K562 (cell line): ENCODE results near the gene DOCK3.

ENCODE experiments used
- CTCF ChIP-seq, 3 experiments: IDR thresholded peaks in 2 of 3; conservative IDR thresholded peaks in 1 of 3; 2 replicates each; pipeline ENCODE4 v1.5.1; 2011 to 2012; ENCODE audit warnings: low read length in 3 of 3, mild to moderate bottlenecking in 3 of 3, control low read depth in 2 of 3, improper control_type of control experiment in 1 of 3, inconsistent platforms in 1 of 3, low read depth in 1 of 3, mixed read lengths in 1 of 3, moderate library complexity in 1 of 3; ENCODE audit not compliant: insufficient read depth in 2 of 3
- FOXP1 ChIP-seq: sonication (generic); formaldehyde crosslinking; IDR thresholded peaks from 2 replicates; pipeline ENCODE4 v1.8.0; 2022; ENCODE audit warnings: mild to moderate bottlenecking, missing genetic modification reagents
- KAT2B ChIP-seq: IDR thresholded peaks from one replicate; pipeline ENCODE4 v1.6.1; 2012; ENCODE audit warnings: low read depth, mild to moderate bottlenecking, control low read depth, inconsistent platforms, low read length, moderate library complexity
- NBN ChIP-seq: fragments of 450-650 bp; IDR thresholded peaks from 2 replicates; pipeline ENCODE4 v1.6.1; 2016; ENCODE audit warnings: low read depth, mild to moderate bottlenecking
- RFX5 ChIP-seq: IDR thresholded peaks from 2 replicates; pipeline ENCODE4 v1.6.1; 2011; ENCODE audit warnings: low read depth, mild to moderate bottlenecking, improper control_type of control experiment, low read length
- RHOXF2B ChIP-seq: fragments of 250-450 bp; sonication (Bioruptor Pico); conservative IDR thresholded peaks from 2 replicates; pipeline ENCODE4 v1.5.1; 2021
- SOX6 ChIP-seq: fragments of 450-650 bp; IDR thresholded peaks from 2 replicates; pipeline ENCODE4 v1.6.1; 2014; ENCODE audit warnings: mild to moderate bottlenecking
- YY1 ChIP-seq, 3 experiments: IDR thresholded peaks; 2 replicates each; pipeline ENCODE4 v1.6.1; 2011; ENCODE audit warnings: low read length in 2 of 3, mild to moderate bottlenecking in 2 of 3, moderate library complexity in 2 of 3, borderline replicate concordance in 1 of 3, control low read depth in 1 of 3, low read depth in 1 of 3; ENCODE audit not compliant: insufficient read depth in 3 of 3, insufficient replicate concordance in 2 of 3, control insufficient read depth in 1 of 3, insufficient read length in 1 of 3; ENCODE audit errors: extremely low read depth in 1 of 3
- ZFPM2 ChIP-seq: fragments of 250-450 bp; sonication (Bioruptor Pico); IDR thresholded peaks from 2 replicates; pipeline ENCODE4 v1.5.1; 2022; ENCODE audit warnings: mild to moderate bottlenecking
- ZNF384 ChIP-seq: IDR thresholded peaks from 2 replicates; pipeline ENCODE4 v1.6.1; 2012; ENCODE audit warnings: low read depth, low read length, improper control_type of control experiment

- TF ChIP-seq NBN = no peak
- no peak for TF ChIP-seq FOXP1
- no peak for TF ChIP-seq RFX5
- no peak for TF ChIP-seq SOX6
- TF ChIP-seq YY1 (IDR thresholded peaks at IDR 0.05; ENCODE audit: borderline replicate concordance in 1 of 3, control insufficient read depth in 1 of 3, extremely low read depth in 1 of 3, insufficient read depth in 3 of 3, insufficient read length in 1 of 3, insufficient replicate concordance in 2 of 3, low read depth in 1 of 3, low read length in 2 of 3) = no peak
- no peak for TF ChIP-seq CTCF (IDR thresholded peaks at IDR 0.05 in 2 of 3, conservative IDR thresholded peaks at IDR 0.05 in 1 of 3; ENCODE audit: insufficient read depth in 2 of 3, low read depth in 1 of 3, low read length in 3 of 3)
- TF ChIP-seq KAT2B = no peak
- no peak for TF ChIP-seq ZFPM2 (CRISPR knock-in tag)
- no peak for TF ChIP-seq ZNF384
- TF ChIP-seq RHOXF2B = no peak
These were observed 179.2 kb downstream of the DOCK3 start for GRCh38 chr3:50853936-50854335.
